Activated CD8-positive, alpha-beta T cell treated with anti-CD3 and anti-CD28 coated beads for 36 hours (primary cell): ENCODE results near the gene TSPAN2. TPM values are rescaled to one million over a fixed set of nuclear protein-coding genes. Genes with fewer than 3 reads are reported as not detected.
A peak's percentile ranks its signal among the peaks of the same experiment; 100 is the strongest.

ENCODE experiments used
- ATAC-seq: fragments of 200-7000 bp; cut with Tn5 transposase; one replicate; pipeline ENCODE4 v1.10.0; 2021; ENCODE audit warnings: mild to moderate bottlenecking, moderate library complexity
- CTCF ChIA-PET: fragments of 350-600 bp; sonication (Branson Sonifier 250); formaldehyde crosslinking; loops from one replicate; lab custom pipeline; 2021; ENCODE audit warnings: antibody characterized with exemption; lab: Charles Lee
- POLR2A ChIA-PET: fragments of 350-600 bp; sonication (Branson Sonifier 250); formaldehyde crosslinking; loops from one replicate; lab custom pipeline; 2021; ENCODE audit warnings: antibody characterized with exemption; lab: Charles Lee
- DNase-seq: peaks from one replicate; pipeline ENCODE4 v3.0.0-alpha.2; 2020
- H3K27ac Mint-ChIP-seq: one replicate; pipeline ENCODE4 v1.8.0; 2021; ENCODE audit warnings: mild to moderate bottlenecking, mixed read lengths
- H3K27me3 Mint-ChIP-seq: one replicate; pipeline ENCODE4 v1.8.0; 2021; ENCODE audit warnings: mixed read lengths
- H3K36me3 Mint-ChIP-seq: one replicate; pipeline ENCODE4 v1.8.0; 2021; ENCODE audit warnings: low read depth, mixed read lengths
- H3K4me1 Mint-ChIP-seq: one replicate; pipeline ENCODE4 v1.8.0; 2021; ENCODE audit warnings: low read depth, mixed read lengths
- H3K4me3 Mint-ChIP-seq: one replicate; pipeline ENCODE4 v1.8.0; 2021; ENCODE audit warnings: mild to moderate bottlenecking, moderate library complexity, mixed read lengths
- H3K9me3 Mint-ChIP-seq: one replicate; pipeline ENCODE4 v1.8.0; 2021; ENCODE audit warnings: mixed read lengths
- CTCF ChIP-seq: fragments of 200-600 bp; IDR thresholded peaks from one replicate; pipeline ENCODE4 v1.8.0; 2022; ENCODE audit warnings: antibody characterized with exemption, mild to moderate bottlenecking
- intact Hi-C: fragments of 100-400 bp; cut with micrococcal nuclease; formaldehyde crosslinking; loops from one replicate; pipeline ENCODE4 v1.10.0; 2022
- total RNA-seq, 2 experiments: library from RNA; stranded (reverse); gene quantifications; one replicate each; pipeline ENCODE4 v1.2.3, GENCODE V29; 2021

Gene TSPAN2
- total RNA-seq, 2 experiments from 2014 or later = 0.74 to 0.90 TPM

GRCh38 chr1:115059316-115059715 lies 30.0 kb downstream of the TSPAN2 start:
- POLR2A ChIA-PET = no interaction called here
- ATAC-seq (no peak), DNase-seq (no peak)
- H3K27ac Mint-ChIP-seq = no peak overlapping the region
- intact Hi-C loops = no loop called here
- H3K4me1 Mint-ChIP-seq = peaks cover 37% of the 10 kb centered on the region
- CTCF ChIA-PET = no interaction called here
- H3K4me3 Mint-ChIP-seq = no peak overlapping the region
- no peaks in the 10 kb centered on the region for H3K27me3 Mint-ChIP-seq
- no peaks in the 10 kb centered on the region for H3K36me3 Mint-ChIP-seq
- TF ChIP-seq CTCF = no peak
- peaks cover 7% of the 10 kb centered on the region for H3K9me3 Mint-ChIP-seq

GRCh38 chr1:115057661-115058254 lies 31.5 kb downstream of the TSPAN2 start:
- Mint-ChIP-seq H3K27ac (no peak overlapping the region), H3K4me3 (no peak overlapping the region), H3K9me3 (no peaks in the 10 kb centered on the region), H3K27me3 (no peaks in the 10 kb centered on the region), H3K36me3 (no peaks in the 10 kb centered on the region), H3K4me1 (peaks cover 21% of the 10 kb centered on the region)
- no peak for DNase-seq
- intact Hi-C loops = no loop called here
- ChIA-PET CTCF (interaction anchor here (1.5 to 2.9 kb wide), 2 partner anchors 54 to 56 kb away, joined by 3 to 8 read pairs; no protein-coding TSS in a partner anchor), POLR2A (no interaction called here)
- TF ChIP-seq CTCF = no peak
- no peak for ATAC-seq

- H3K4me3 Mint-ChIP-seq = no peak overlapping the region
- no peaks in the 10 kb centered on the region for H3K27me3 Mint-ChIP-seq
- H3K36me3 Mint-ChIP-seq = no peaks in the 10 kb centered on the region
- H3K9me3 Mint-ChIP-seq = no peaks in the 10 kb centered on the region
- POLR2A ChIA-PET = interaction anchor here (0.9 kb wide), 1 partner anchor 16 kb away, joined by 4 read pairs; no protein-coding TSS in a partner anchor
- ATAC-seq = no peak
- no peak overlapping the region for H3K27ac Mint-ChIP-seq
- H3K4me1 Mint-ChIP-seq = peaks cover 8% of the 10 kb centered on the region
- no peak for DNase-seq
- CTCF ChIA-PET = interaction anchor here (2.9 kb wide), 1 partner anchor 56 kb away, joined by 8 read pairs; no protein-coding TSS in a partner anchor
- intact Hi-C loops = no loop called here
- no peak for TF ChIP-seq CTCF
Measured at GRCh38 chr1:115056395-115056798, 32.9 kb downstream of the TSPAN2 start.

- H3K36me3 Mint-ChIP-seq = no peaks in the 10 kb centered on the region
- ATAC-seq = peak; percentile 89
- no peak overlapping the region for H3K4me3 Mint-ChIP-seq
- peaks cover 7% of the 10 kb centered on the region for H3K4me1 Mint-ChIP-seq
- POLR2A ChIA-PET = no interaction called here
- DNase-seq = peak; percentile 81
- CTCF ChIA-PET = interaction anchor here (0.6 to 3.4 kb wide), 39 partner anchors 9 to 472 kb away, joined by 3 to 38 read pairs (median 5); partner anchors contain the start of gene TSHB
- H3K27ac Mint-ChIP-seq = no peak overlapping the region
- intact Hi-C loops = loop anchor here (2.0 kb wide), 1 partner anchor 74 kb away; no protein-coding TSS in a partner anchor
- H3K9me3 Mint-ChIP-seq = no peaks in the 10 kb centered on the region
- no peaks in the 10 kb centered on the region for H3K27me3 Mint-ChIP-seq
- peak; percentile 93 for TF ChIP-seq CTCF
Measured at GRCh38 chr1:115052454-115053083, 36.7 kb downstream of the TSPAN2 start.

DNA sequence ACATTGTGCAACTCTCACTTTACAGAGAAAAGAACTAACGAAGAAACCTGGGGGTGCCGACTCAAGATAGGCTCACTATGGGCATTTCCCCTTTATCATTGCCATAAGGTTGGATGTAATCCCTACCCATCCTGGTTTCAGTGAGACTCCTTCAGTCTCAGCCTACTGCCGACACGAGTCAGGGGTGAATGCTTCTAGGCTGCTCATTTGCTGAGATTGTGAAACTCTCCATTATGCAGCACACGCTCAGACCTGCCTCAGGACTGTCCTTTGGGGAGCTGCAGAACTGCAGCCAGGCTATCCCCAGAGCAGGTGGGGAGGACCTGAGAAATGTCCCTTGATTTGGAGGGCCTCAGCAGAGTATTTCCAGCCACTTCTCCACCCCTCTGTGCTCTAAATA lies 37.5 kb downstream of the TSPAN2 start:
- DNase-seq (no peak), ATAC-seq (no peak)
- H3K36me3 Mint-ChIP-seq = no peaks in the 10 kb centered on the region
- peaks cover 7% of the 10 kb centered on the region for H3K4me1 Mint-ChIP-seq
- H3K27me3 Mint-ChIP-seq = no peaks in the 10 kb centered on the region
- ChIA-PET CTCF (interaction anchor here (0.7 to 3.4 kb wide), 15 partner anchors 9 to 274 kb away, joined by 3 to 38 read pairs (median 5); partner anchors contain the start of gene TSHB), POLR2A (no interaction called here)
- intact Hi-C loops = loop anchor here (2.0 kb wide), 1 partner anchor 73 kb away; no protein-coding TSS in a partner anchor
- TF ChIP-seq CTCF = no peak
- H3K9me3 Mint-ChIP-seq = no peaks in the 10 kb centered on the region
- no peak overlapping the region for H3K27ac Mint-ChIP-seq
- no peak overlapping the region for H3K4me3 Mint-ChIP-seq
